OCI-LY7 (cell line): ENCODE measurements around the gene SH3GL2.

Experiments used
- EZH2phosphoT487 ChIP-seq: fragments of 200-600 bp; sonication (generic); IDR thresholded peaks from 2 replicates; pipeline ENCODE4 v1.6.1; 2018; ENCODE audit warnings: low read depth, borderline replicate concordance, mild to moderate bottlenecking, mixed run types, antibody characterized with exemption, low read length, moderate library complexity, mixed read lengths
- TF ChIP-seq, protein P1 (sequence below): fragments of 200-600 bp; sonication (generic); conservative IDR thresholded peaks from 2 replicates; pipeline ENCODE4 v1.5.1; 2014; ENCODE audit warnings: mild to moderate bottlenecking, antibody characterized with exemption, low read length, moderate library complexity, mixed read lengths

DNA sequence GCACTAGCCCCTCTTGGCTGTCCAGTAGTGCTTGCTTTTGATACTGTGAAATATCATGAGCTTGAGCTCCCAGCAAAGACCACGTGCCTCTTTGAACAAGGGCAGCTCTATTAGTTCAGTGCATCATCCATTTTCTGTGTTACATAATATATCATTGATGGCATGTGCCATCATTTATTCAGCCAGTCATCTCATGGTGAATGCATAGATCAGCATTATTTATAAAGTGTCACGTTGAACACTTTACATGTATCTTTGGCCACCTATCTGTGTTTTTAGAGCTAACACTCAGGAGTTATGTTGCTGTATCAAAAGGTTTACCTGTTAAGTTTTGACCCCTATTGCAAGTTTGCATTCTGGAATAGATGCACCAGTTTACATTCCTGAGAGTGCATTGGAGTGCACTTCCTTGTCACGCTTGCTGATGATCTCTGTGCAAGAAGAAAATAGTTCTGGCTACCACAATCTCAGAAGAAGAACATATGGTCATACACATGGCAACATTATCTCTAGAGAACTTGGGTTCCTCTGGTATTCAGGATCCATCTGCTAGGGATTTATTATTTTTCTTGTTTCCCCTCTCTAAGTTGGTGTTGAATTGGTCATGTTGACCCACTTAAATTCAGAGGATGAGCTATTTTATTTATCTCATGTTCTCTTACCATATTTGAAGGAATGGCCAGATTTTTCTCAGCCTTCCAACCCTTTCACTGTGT lies 120.9 kb downstream of the SH3GL2 start:
- TF ChIP-seq, protein P1, sequence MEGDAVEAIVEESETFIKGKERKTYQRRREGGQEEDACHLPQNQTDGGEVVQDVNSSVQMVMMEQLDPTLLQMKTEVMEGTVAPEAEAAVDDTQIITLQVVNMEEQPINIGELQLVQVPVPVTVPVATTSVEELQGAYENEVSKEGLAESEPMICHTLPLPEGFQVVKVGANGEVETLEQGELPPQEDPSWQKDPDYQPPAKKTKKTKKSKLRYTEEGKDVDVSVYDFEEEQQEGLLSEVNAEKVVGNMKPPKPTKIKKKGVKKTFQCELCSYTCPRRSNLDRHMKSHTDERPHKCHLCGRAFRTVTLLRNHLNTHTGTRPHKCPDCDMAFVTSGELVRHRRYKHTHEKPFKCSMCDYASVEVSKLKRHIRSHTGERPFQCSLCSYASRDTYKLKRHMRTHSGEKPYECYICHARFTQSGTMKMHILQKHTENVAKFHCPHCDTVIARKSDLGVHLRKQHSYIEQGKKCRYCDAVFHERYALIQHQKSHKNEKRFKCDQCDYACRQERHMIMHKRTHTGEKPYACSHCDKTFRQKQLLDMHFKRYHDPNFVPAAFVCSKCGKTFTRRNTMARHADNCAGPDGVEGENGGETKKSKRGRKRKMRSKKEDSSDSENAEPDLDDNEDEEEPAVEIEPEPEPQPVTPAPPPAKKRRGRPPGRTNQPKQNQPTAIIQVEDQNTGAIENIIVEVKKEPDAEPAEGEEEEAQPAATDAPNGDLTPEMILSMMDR, result no peak
- no peak for TF ChIP-seq EZH2phosphoT487
